Measurements from ENCODE around the gene CDCA5. TPM values are rescaled to one million over a fixed set of nuclear protein-coding genes. Genes with fewer than 3 reads are reported as not detected.

CDCA5 gene
- 100 to 1,000 TPM; 128 to 147 TPM for total RNA-seq

DNA sequence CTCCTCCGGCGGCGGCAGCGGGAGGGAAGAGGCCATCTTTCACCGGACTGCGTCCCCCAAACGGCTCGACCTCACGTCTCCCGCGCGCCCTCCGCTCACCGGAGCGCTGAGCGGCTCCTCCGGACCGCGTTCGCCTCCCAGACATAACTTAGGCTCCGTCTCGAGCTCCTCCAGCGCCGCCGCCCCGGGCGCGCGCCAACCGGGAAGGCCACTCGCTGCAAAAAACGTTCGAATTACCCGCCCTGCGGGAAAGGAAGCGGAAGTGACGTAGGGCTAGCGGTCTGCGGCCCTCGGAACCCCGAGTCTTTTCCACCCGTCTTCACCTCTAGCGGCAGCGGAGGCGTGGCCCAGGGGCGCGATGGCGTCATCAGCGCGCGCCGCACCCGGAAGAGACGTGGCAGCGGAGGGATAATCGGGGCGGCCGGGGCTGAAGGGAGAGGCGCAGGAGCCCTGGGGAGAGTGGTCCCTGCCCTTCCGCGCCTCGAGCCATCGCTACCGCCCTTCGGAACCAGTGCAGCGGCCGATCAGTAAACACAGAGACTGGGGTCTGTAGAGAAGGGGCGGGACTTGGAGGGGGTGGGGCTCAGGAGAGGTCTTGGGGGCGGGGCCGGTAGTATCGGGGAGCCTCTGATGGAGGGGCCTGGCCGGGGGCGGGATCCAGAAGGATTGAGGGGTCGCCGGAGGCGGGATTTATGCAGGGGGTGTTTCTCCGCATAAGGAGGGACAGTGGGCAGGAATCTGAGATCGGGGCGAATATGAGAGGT, at the start of gene CDCA5, which contains the start of gene ZFPL1:
CDCA5 (minus strand) TSS at position 207 of the 764 bp plus-strand sequence; CDS start at position 145, 62 bp downstream.
ZFPL1 (plus strand) TSS at position 389 of the 764 bp plus-strand sequence. CDS start 477 bp downstream, outside the sequence.
- H3K4me1 Mint-ChIP-seq, result peaks cover 54% of the 10 kb centered on the region
- no peaks in the 10 kb centered on the region for H3K9me3 Mint-ChIP-seq (ENCODE audit: low read depth)
- ATAC-seq, result peak; percentile 82
- H3K36me3 Mint-ChIP-seq, result peaks cover 41% of the 10 kb centered on the region
- H3K4me3 Mint-ChIP-seq, result peak within 1 kb of the TSS; percentile 98
- CTCF ChIA-PET, result interaction anchor here (1.0 to 4.0 kb wide), 10 partner anchors 9 to 236 kb away, joined by 3 to 25 read pairs (median 4); partner anchors contain the start of genes ARL2 and ZNHIT2
- peak; percentile 97 for DNase-seq
- H3K27me3 Mint-ChIP-seq, result peaks cover 2% of the 10 kb centered on the region
- peak within 1 kb of the TSS; percentile 99 for H3K27ac Mint-ChIP-seq

GRCh38 chr11:65132988-65133700, 49.3 kb upstream of the CDCA5 start:
- no peak for ATAC-seq
- Mint-ChIP-seq H3K27me3 (no peaks in the 10 kb centered on the region), H3K9me3 (ENCODE audit: low read depth) (no peaks in the 10 kb centered on the region), H3K36me3 (peaks cover 5% of the 10 kb centered on the region), H3K27ac (peak overlapping the region; percentile 100), H3K4me3 (peak overlapping the region; percentile 96), H3K4me1 (peaks cover 34% of the 10 kb centered on the region)
- DNase-seq, result peak; percentile 75
- CTCF ChIA-PET, result interaction anchor here (0.7 to 4.3 kb wide), 5 partner anchors 8 to 22 kb away, joined by 3 to 31 read pairs (median 4); partner anchors contain the start of genes FAU, MRPL49, TM7SF2 and ZNHIT2

GRCh38 chr11:65132238-65132987, 48.6 kb upstream of the CDCA5 start:
- peak overlapping the region; percentile 96 for H3K4me3 Mint-ChIP-seq
- no peak for ATAC-seq
- H3K4me1 Mint-ChIP-seq, result peaks cover 34% of the 10 kb centered on the region
- peaks cover 5% of the 10 kb centered on the region for H3K36me3 Mint-ChIP-seq
- CTCF ChIA-PET, result interaction anchor here (1.0 to 4.3 kb wide), 4 partner anchors 15 to 21 kb away, joined by 6 to 31 read pairs (median 18); partner anchors contain the start of genes TM7SF2 and ZNHIT2
- no peaks in the 10 kb centered on the region for H3K9me3 Mint-ChIP-seq (ENCODE audit: low read depth)
- no peak for DNase-seq
- no peaks in the 10 kb centered on the region for H3K27me3 Mint-ChIP-seq
- peak overlapping the region; percentile 100 for H3K27ac Mint-ChIP-seq

GRCh38 chr11:65131895-65132237, 48.0 kb upstream of the CDCA5 start:
- DNase-seq (no peak), ATAC-seq (no peak)
- Mint-ChIP-seq H3K4me1 (peaks cover 34% of the 10 kb centered on the region), H3K4me3 (no peak overlapping the region), H3K9me3 (ENCODE audit: low read depth) (no peaks in the 10 kb centered on the region), H3K27ac (no peak overlapping the region), H3K36me3 (peaks cover 7% of the 10 kb centered on the region), H3K27me3 (no peaks in the 10 kb centered on the region)
- CTCF ChIA-PET, result interaction anchor here (1.0 to 1.9 kb wide), 3 partner anchors 15 to 118 kb away, joined by 5 to 8 read pairs (median 6); partner anchors contain the start of genes ARL2, TM7SF2 and ZNHIT2

DNA sequence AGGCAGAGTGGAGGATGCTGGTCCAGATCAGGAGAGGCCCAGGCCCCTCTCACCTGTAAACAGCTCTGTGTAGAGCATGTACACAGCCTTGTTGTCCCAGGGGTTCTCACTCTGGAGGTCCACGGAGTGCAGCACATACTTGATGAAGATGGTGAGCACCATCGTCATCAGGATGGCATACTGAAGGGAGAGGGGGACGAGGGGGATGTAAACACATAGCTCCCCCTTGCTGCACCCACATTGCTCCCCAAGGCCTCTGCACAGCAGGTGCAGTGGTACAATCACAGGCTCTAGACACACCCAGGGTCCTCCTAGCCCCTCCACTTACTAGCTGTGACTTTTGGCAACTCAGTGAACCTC, 47.6 kb upstream of the CDCA5 start:
- H3K27ac Mint-ChIP-seq, result no peak overlapping the region
- H3K4me3 Mint-ChIP-seq, result no peak overlapping the region
- ATAC-seq (no peak), DNase-seq (no peak)
- no peaks in the 10 kb centered on the region for H3K9me3 Mint-ChIP-seq (ENCODE audit: low read depth)
- peaks cover 30% of the 10 kb centered on the region for H3K4me1 Mint-ChIP-seq
- H3K27me3 Mint-ChIP-seq, result no peaks in the 10 kb centered on the region
- H3K36me3 Mint-ChIP-seq, result peaks cover 10% of the 10 kb centered on the region
- CTCF ChIA-PET, result interaction anchor here (1.0 to 1.9 kb wide), 3 partner anchors 14 to 117 kb away, joined by 5 to 8 read pairs (median 6); partner anchors contain the start of genes ARL2, TM7SF2 and ZNHIT2

DNA sequence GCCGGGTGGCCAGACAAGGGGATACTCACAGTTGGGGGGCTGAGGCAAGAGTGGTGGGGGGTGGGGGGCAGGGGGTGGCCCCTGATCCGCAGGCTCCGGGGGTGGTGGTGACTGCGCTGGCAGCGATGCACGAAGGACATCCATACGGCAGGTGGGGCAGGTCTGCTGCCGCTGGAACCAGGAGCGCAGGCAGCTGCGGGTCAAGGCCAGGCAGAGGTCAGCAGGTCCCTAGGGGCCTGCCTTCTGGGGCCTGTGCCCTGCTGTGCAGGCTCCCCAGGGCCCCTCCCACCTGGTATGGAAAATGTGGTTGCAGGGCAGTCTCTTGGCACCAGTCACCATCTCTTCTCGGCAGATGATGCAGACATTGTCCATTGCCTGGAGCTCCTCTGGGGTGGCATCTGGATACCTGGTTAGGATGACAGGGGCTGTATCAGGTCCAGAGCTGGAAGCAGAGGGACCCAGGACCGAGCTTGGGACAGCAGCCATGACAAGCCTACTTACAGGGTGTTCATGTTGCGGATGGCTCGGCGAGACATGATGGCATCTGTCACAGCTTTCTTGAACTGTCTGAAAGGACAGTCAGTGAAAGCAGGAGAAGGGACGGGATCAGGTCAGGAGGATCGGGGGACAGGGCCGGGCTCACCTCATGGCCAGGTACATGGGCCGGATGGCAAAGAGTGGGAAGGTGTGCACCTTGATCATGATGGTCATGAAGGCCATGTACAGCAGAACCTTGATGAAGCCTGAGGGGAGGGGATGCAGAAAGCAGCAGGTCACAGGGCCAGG, 47.0 kb upstream of the CDCA5 start:
- ATAC-seq (no peak), DNase-seq (no peak)
- Mint-ChIP-seq H3K4me3 (no peak overlapping the region), H3K27ac (no peak overlapping the region), H3K27me3 (no peaks in the 10 kb centered on the region), H3K36me3 (peaks cover 13% of the 10 kb centered on the region), H3K9me3 (ENCODE audit: low read depth) (no peaks in the 10 kb centered on the region), H3K4me1 (peaks cover 24% of the 10 kb centered on the region)
- CTCF ChIA-PET, result interaction anchor here (1.7 to 1.9 kb wide), 2 partner anchors 14 to 117 kb away, joined by 5 to 8 read pairs; partner anchors contain the start of genes ARL2 and ZNHIT2

DNA sequence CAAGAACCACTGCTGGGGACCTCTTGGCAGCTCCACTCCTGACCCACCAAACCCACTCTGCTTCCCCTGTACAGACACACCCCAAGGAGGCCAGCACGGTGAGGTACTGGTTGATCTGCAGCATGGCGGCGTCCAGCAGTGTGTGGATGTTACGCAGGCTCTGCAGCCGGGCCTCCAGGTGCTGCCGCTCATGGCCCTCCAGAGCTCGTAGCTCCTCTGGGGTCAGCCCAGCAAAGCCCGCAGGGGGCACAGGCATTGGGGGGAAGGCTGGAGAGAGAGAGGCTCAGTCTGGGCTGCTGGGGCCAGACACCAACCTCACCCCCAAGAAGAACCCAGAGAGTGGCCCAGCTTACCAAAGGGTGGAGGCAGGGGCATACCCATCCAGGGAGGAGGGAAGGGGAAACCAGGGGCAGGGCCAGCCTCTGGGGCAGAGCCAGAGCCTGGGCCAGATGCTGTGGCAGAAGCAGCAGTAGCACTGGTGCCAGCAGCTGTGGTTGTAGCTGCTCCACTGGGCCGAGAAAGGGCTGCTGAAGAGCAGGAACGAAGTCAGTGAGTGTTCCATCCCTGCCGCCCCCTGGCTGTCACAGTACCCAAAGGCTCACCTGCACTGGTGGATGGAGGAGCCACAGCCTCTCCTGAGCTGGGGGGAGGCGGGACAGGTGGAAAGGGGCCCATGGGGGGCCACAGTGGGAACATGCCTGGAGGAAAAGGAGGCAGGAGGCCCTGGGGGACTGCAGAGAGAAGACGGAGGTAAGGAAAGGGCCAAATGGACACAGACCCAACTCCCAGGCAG, 46.0 kb upstream of the CDCA5 start:
- no peak for ATAC-seq
- H3K27ac Mint-ChIP-seq, result no peak overlapping the region
- no peaks in the 10 kb centered on the region for H3K27me3 Mint-ChIP-seq
- H3K9me3 Mint-ChIP-seq (ENCODE audit: low read depth), result no peaks in the 10 kb centered on the region
- no peak overlapping the region for H3K4me3 Mint-ChIP-seq
- peaks cover 16% of the 10 kb centered on the region for H3K36me3 Mint-ChIP-seq
- peaks cover 17% of the 10 kb centered on the region for H3K4me1 Mint-ChIP-seq
- DNase-seq, result no peak
- CTCF ChIA-PET, result interaction anchor here (1.1 to 1.7 kb wide), 4 partner anchors 17 to 185 kb away, joined by 3 to 5 read pairs (median 4); partner anchors contain the start of genes ARL2 and CDC42EP2

- H3K27ac Mint-ChIP-seq, result no peak overlapping the region
Observed at GRCh38 chr11:65128182-65129145, 44.6 kb upstream of the CDCA5 start.

DNA sequence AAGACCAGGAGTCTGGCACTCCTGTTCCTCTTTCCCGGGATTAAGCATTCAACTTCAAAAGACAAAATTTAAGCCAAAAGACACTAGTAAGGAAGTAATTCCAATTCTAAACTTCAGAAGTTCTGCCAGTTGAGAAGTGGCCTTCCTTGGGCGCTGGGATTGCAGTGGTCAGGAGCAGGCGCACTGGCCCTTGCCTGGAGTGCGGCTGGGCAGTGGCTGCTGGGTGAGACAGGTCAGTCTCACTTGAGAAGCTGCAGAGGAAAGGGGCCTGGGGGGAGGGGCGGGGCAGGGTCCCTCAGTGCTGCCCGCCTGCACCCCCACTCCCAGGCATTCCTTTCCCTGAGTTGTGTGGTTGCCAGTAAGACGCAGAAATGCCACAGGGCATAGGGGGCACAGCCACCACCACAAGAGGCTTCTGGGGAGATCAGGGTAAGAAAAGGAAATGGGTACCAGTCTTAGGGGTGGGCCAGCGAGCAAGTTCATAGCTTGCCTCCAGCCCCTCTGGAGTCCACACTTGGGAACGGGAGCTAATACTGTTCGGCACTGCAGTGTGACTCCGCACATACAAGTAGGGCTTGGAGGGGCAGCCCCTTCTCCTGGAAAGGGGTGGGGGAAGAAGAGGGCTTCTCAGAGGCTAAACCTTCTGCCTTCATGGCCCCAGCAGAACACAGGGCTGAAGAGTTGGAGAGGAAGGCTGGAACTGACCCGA, 43.8 kb upstream of the CDCA5 start:
- H3K9me3 Mint-ChIP-seq (ENCODE audit: low read depth), result no peaks in the 10 kb centered on the region
- H3K4me1 Mint-ChIP-seq, result peaks cover 21% of the 10 kb centered on the region
- no peak for ATAC-seq
- CTCF ChIA-PET, result no interaction called here
- H3K4me3 Mint-ChIP-seq, result no peak overlapping the region
- H3K27ac Mint-ChIP-seq, result no peak overlapping the region
- no peak for DNase-seq
- no peaks in the 10 kb centered on the region for H3K27me3 Mint-ChIP-seq
- peaks cover 16% of the 10 kb centered on the region for H3K36me3 Mint-ChIP-seq

More at GRCh38 chr11:65128182-65129145, 44.6 kb upstream of the CDCA5 start:
- Mint-ChIP-seq H3K36me3 (peaks cover 16% of the 10 kb centered on the region), H3K4me1 (peaks cover 23% of the 10 kb centered on the region), H3K9me3 (ENCODE audit: low read depth) (no peaks in the 10 kb centered on the region), H3K4me3 (no peak overlapping the region), H3K27me3 (no peaks in the 10 kb centered on the region)
- no peak for DNase-seq
- ATAC-seq, result no peak
- CTCF ChIA-PET, result interaction anchor here (1.2 to 1.7 kb wide), 3 partner anchors 11 to 114 kb away, joined by 3 to 5 read pairs (median 4); partner anchors contain the start of genes ARL2 and ZNHIT2

GRCh38 chr11:65126624-65127274, 42.9 kb upstream of the CDCA5 start:
- Mint-ChIP-seq H3K9me3 (ENCODE audit: low read depth) (no peaks in the 10 kb centered on the region), H3K4me3 (no peak overlapping the region), H3K27ac (peak overlapping the region; percentile 12), H3K36me3 (peaks cover 21% of the 10 kb centered on the region), H3K27me3 (no peaks in the 10 kb centered on the region), H3K4me1 (peaks cover 22% of the 10 kb centered on the region)
- CTCF ChIA-PET, result no interaction called here
- ATAC-seq, result no peak
- DNase-seq, result no peak
